Cerebellar cortex (tissue), 1 donor: ENCODE results near the gene ASIC4.

ENCODE experiments used
- DNase-seq: peaks from one replicate; pipeline ENCODE4 v3.0.0-alpha.2; 2015; ENCODE audit warnings: low spot score

Gene ASIC4

GRCh38 chr2:219514196-219514761, at the start of gene ASIC4:
Gene ASIC4, plus strand, starts transcription at chr2:219514482. Its CDS starts 243 bp downstream, at chr2:219514725.
- no peak for DNase-seq

GRCh38 chr2:219465659-219466561, 48.4 kb upstream of the ASIC4 start:
- no peak for DNase-seq

GRCh38 chr2:219466816-219467735, 47.2 kb upstream of the ASIC4 start:
- no peak for DNase-seq

GRCh38 chr2:219467736-219468075, 46.6 kb upstream of the ASIC4 start:
- DNase-seq = no peak

- DNase-seq = no peak
Measured at GRCh38 chr2:219468410-219469185, 45.7 kb upstream of the ASIC4 start.

GRCh38 chr2:219469186-219469724, 45.0 kb upstream of the ASIC4 start:
- no peak for DNase-seq

GRCh38 chr2:219470429-219470828, 43.9 kb upstream of the ASIC4 start:
- DNase-seq = no peak

- DNase-seq = no peak
Measured at GRCh38 chr2:219471476-219472371, 42.6 kb upstream of the ASIC4 start.

- no peak for DNase-seq
Measured at GRCh38 chr2:219472629-219473187, 41.6 kb upstream of the ASIC4 start.

- no peak for DNase-seq
Measured at GRCh38 chr2:219473511-219473910, 40.8 kb upstream of the ASIC4 start.

- no peak for DNase-seq
Measured at GRCh38 chr2:219474285-219475060, 39.8 kb upstream of the ASIC4 start.

GRCh38 chr2:219475278-219475677, 39.0 kb upstream of the ASIC4 start:
- no peak for DNase-seq

- peak; percentile 79 for DNase-seq
Measured at GRCh38 chr2:219475697-219476651, 38.3 kb upstream of the ASIC4 start.

- DNase-seq = peak; percentile 24
Measured at GRCh38 chr2:219476652-219477151, 37.6 kb upstream of the ASIC4 start.

- no peak for DNase-seq
Measured at GRCh38 chr2:219477179-219477578, 37.1 kb upstream of the ASIC4 start.

- DNase-seq = no peak
Measured at GRCh38 chr2:219477815-219478214, 36.5 kb upstream of the ASIC4 start.

GRCh38 chr2:219478916-219479315, 35.4 kb upstream of the ASIC4 start:
- DNase-seq = no peak

GRCh38 chr2:219480004-219480403, 34.3 kb upstream of the ASIC4 start:
- no peak for DNase-seq
